ENCODE results near the gene SNX4. TPM values are rescaled to one million over a fixed set of nuclear protein-coding genes. Genes with fewer than 3 reads are reported as not detected.

SNX4 gene
- total and polyA plus RNA-seq, 2 of the 4 experiments (the other 2 are of a cell fraction) = 10.7 to 25.6 TPM

GRCh38 chr3:125435231-125435630 is 84.8 kb downstream of the SNX4 start:
- H2BK120ac ChIP-seq (ENCODE audit: low read depth, low read length) = no peak overlapping the region
- no peaks in the 10 kb centered on the region for H3K27me3 ChIP-seq (ENCODE audit: control insufficient read depth, insufficient read depth, low read length)
- POLR2A ChIA-PET (ENCODE audit: unreplicated experiment) = no interaction called here
- TF ChIP-seq POLR2A (IDR thresholded peaks at IDR 0.05; ENCODE audit: low read depth, low read length) = no peak
- no peak for TF ChIP-seq NFE2L2 (IDR thresholded peaks at IDR 0.05; ENCODE audit: low read depth, low read length)
- TF ChIP-seq USF2 (IDR thresholded peaks at IDR 0.05; ENCODE audit: low read depth, low read length) = no peak
- no peak for TF ChIP-seq CTCF (conservative IDR thresholded peaks at IDR 0.05; ENCODE audit: low read depth, low read length)
- no peak for TF ChIP-seq FOS (IDR thresholded peaks at IDR 0.05; ENCODE audit: low read depth, low read length)
- no peak for TF ChIP-seq RCOR1 (IDR thresholded peaks at IDR 0.05; ENCODE audit: insufficient replicate concordance, low read length)
- TF ChIP-seq CEBPB (IDR thresholded peaks at IDR 0.05; ENCODE audit: low read depth, low read length) = no peak
- TF ChIP-seq ELK1 (IDR thresholded peaks at IDR 0.05; ENCODE audit: borderline replicate concordance, low read depth, low read length) = no peak
- no peak for TF ChIP-seq MAZ (IDR thresholded peaks at IDR 0.05; ENCODE audit: borderline replicate concordance, low read depth, low read length)
- TF ChIP-seq RAD21 (IDR thresholded peaks at IDR 0.05; ENCODE audit: low read length) = no peak
- no peak for TF ChIP-seq MXI1 (IDR thresholded peaks at IDR 0.05; ENCODE audit: borderline replicate concordance, low read depth, low read length)
- TF ChIP-seq SMC3 (IDR thresholded peaks at IDR 0.05; ENCODE audit: low read depth, low read length) = no peak
- no peak for TF ChIP-seq RFX5 (IDR thresholded peaks at IDR 0.05; ENCODE audit: low read depth, low read length)
- no peak for TF ChIP-seq CHD1 (IDR thresholded peaks at IDR 0.05; ENCODE audit: low read depth, low read length)
- no peak for TF ChIP-seq MAFK (IDR thresholded peaks at IDR 0.05; ENCODE audit: low read depth, low read length)
- H3K9ac ChIP-seq (ENCODE audit: low read depth, low read length) = no peak overlapping the region
- no peak overlapping the region for H2BK5ac ChIP-seq (ENCODE audit: low read depth, low read length, poor library complexity, severe bottlenecking)
- no peak overlapping the region for H2AK5ac ChIP-seq (ENCODE audit: low read depth, low read length)
- no peak overlapping the region for H2AK9ac ChIP-seq (replicated peaks; ENCODE audit: low read depth, low read length, poor library complexity)
- BruUV-seq (replicated peaks) = no TSS peak
- no peak overlapping the region for H2AFZ ChIP-seq (replicated peaks; ENCODE audit: low read length, poor library complexity)
- H3K4me2 ChIP-seq (ENCODE audit: low read depth, low read length) = no peak overlapping the region
- no peak for ATAC-seq (ENCODE audit: low read depth)
- H3K23ac ChIP-seq (ENCODE audit: low read depth, low read length) = no peak overlapping the region
- peaks cover 8% of the 10 kb centered on the region for H3K4me1 ChIP-seq (ENCODE audit: control insufficient read depth, insufficient read depth, low read length)
- CTCF ChIA-PET = interaction anchor here (0.6 kb wide), 1 partner anchor 364 kb away, joined by 4 read pairs; no protein-coding TSS in a partner anchor
- no peaks in the 10 kb centered on the region for H3K9me3 ChIP-seq (ENCODE audit: control insufficient read depth, insufficient read depth, low read length)
- intact Hi-C loops (cut with micrococcal nuclease) (loop anchor here (5.0 to 10.0 kb wide), 4 partner anchors 200 to 673 kb away; no protein-coding TSS in a partner anchor), in situ Hi-C loops (cut with MboI; ENCODE audit: low sequenced_read_pairs) (loop anchor here (10.0 kb wide), 3 partner anchors 390 to 670 kb away; no protein-coding TSS in a partner anchor), dilution Hi-C loops (cut with HindIII; ENCODE audit: low sequenced_read_pairs, unreplicated experiment) (no loop called here)
- H2BK15ac ChIP-seq (ENCODE audit: low read depth, low read length) = no peak overlapping the region
- no peak overlapping the region for H3K27ac ChIP-seq (ENCODE audit: insufficient read depth, low read length)
- no peaks in the 10 kb centered on the region for H4K20me1 ChIP-seq (ENCODE audit: insufficient read depth, low read length)
- no peak for DNase-seq
- H3K14ac ChIP-seq (replicated peaks; ENCODE audit: low read depth, low read length) = no peak overlapping the region
- H3K9me1 ChIP-seq (ENCODE audit: insufficient read depth, low read length) = no peaks in the 10 kb centered on the region; the same call in 1 of the 2 replicates
- H4K8ac ChIP-seq (ENCODE audit: low read depth in 2 of 2, low read length in 2 of 2) = no peak overlapping the region
- H2BK20ac ChIP-seq (ENCODE audit: low read depth, low read length) = no peak overlapping the region
- H3K79me1 ChIP-seq (ENCODE audit: low read depth in 1 of 2, low read length in 2 of 2) = no peaks in the 10 kb centered on the region
- H3K56ac ChIP-seq (ENCODE audit: extremely low read depth, insufficient read depth, low read length) = no peak overlapping the region
- no peak overlapping the region for H4K5ac ChIP-seq (ENCODE audit: low read depth, low read length)
- 92% methylated on average over 2 of the region's 2 CpGs; no CpG with 5 or more reads in 1 of the 2 experiments for WGBS, 2 experiments (ENCODE audit: extremely low coverage in 2 of 2, insufficient read length in 1 of 2)
- no peak overlapping the region for H3K18ac ChIP-seq (ENCODE audit: low read depth, low read length)
- no peak overlapping the region for H3K4me3 ChIP-seq (ENCODE audit: insufficient read depth, low read depth, low read length)
- no peak overlapping the region for H3K4ac ChIP-seq (ENCODE audit: low read depth, low read length)
- no peak overlapping the region for H4K91ac ChIP-seq (ENCODE audit: insufficient read depth, low read depth, low read length)
- H3K36me3 ChIP-seq (ENCODE audit: control insufficient read depth, insufficient read depth, low read length) = no peaks in the 10 kb centered on the region
